ENCODE measurements around the gene ULBP3. TPM values are rescaled to one million over a fixed set of nuclear protein-coding genes. Genes with fewer than 3 reads are reported as not detected.

Gene ULBP3
- total and polyA plus RNA-seq, 2 of the 13 experiments (the other 11 are each of a cell fraction or from before 2014, with no cell fraction given) = 0.42 to 0.48 TPM

- no peak overlapping the region for H3K4me3 ChIP-seq (replicated peaks in 1 of 3; ENCODE audit: insufficient read depth in 1 of 3, low read depth in 2 of 3, low read length in 3 of 3)
- H3K27me3 ChIP-seq (ENCODE audit: control insufficient read depth in 1 of 2, insufficient read depth in 2 of 2, low read length in 2 of 2) = peaks cover 4 to 60% of the 10 kb centered on the region in 2 experiments
- no peaks in the 10 kb centered on the region for H3K9me3 ChIP-seq (ENCODE audit: low read length)
- no peak overlapping the region for H3K27ac ChIP-seq (ENCODE audit: extremely low read length, insufficient read depth, low read length)
- no peak for ATAC-seq
- H3K36me3 ChIP-seq (replicated peaks in 1 of 2; ENCODE audit: control insufficient read depth in 1 of 2, insufficient read depth in 2 of 2, low read length in 2 of 2) = no peaks in the 10 kb centered on the region
- H3K4me1 ChIP-seq (ENCODE audit: insufficient read depth, low read length) = no peaks in the 10 kb centered on the region
- intact Hi-C loops (cut with micrococcal nuclease; ENCODE audit: unreplicated experiment) (no loop called here), in situ Hi-C loops (cut with HindIII; ENCODE audit: extremely low pct_ligation_motif_present, low pct_unique_long_range_greater_than_20kb) (no loop called here)
- no peak for DNase-seq (ENCODE audit: low spot score)
- H3K79me2 ChIP-seq (ENCODE audit: insufficient read depth, low read length) = no peaks in the 10 kb centered on the region
- no peak for FAIRE-seq
- CTCF ChIA-PET (ENCODE audit: low intra/inter-chr PET ratio, low total read pairs) = no interaction called here
- BruUV-seq (replicated peaks) = no TSS peak
- H3K4me2 ChIP-seq (ENCODE audit: low read depth, low read length) = no peak overlapping the region
- no peak overlapping the region for H3K9ac ChIP-seq (ENCODE audit: insufficient read depth, low read depth, low read length)
- H2AFZ ChIP-seq (ENCODE audit: low read length) = no peak overlapping the region
- TF ChIP-seq MTA3 (CRISPR knock-in tag; IDR thresholded peaks at IDR 0.05) (no peak), ZBTB34 (CRISPR knock-in tag; IDR thresholded peaks at IDR 0.05) (no peak), ZNF44 (CRISPR knock-in tag; IDR thresholded peaks at IDR 0.05) (no peak), ZNF543 (CRISPR knock-in tag; IDR thresholded peaks at IDR 0.05) (no peak), SOX13 (IDR thresholded peaks at IDR 0.05) (no peak), SOX13 (CRISPR knock-in tag; conservative IDR thresholded peaks at IDR 0.05 in 1 of 2, IDR thresholded peaks at IDR 0.05 in 1 of 2) (no peak)
- no peaks in the 10 kb centered on the region for H4K20me1 ChIP-seq (ENCODE audit: insufficient read depth, low read length)
- 30% methylated on average over 14 of the region's 14 CpGs for WGBS (ENCODE audit: low lambda C conversion rate)
- POLR2A ChIA-PET = no interaction called here
Observed at GRCh38 chr6:150058231-150058792, 10.6 kb downstream of the ULBP3 start.

- no peaks in the 10 kb centered on the region for H3K36me3 ChIP-seq (replicated peaks in 1 of 2; ENCODE audit: control insufficient read depth in 1 of 2, insufficient read depth in 2 of 2, low read length in 2 of 2)
- no peak overlapping the region for H3K27ac ChIP-seq (ENCODE audit: extremely low read length, insufficient read depth, low read length)
- no peak overlapping the region for H3K4me2 ChIP-seq (ENCODE audit: low read depth, low read length)
- H3K9ac ChIP-seq (ENCODE audit: insufficient read depth, low read depth, low read length) = no peak overlapping the region
- intact Hi-C loops (cut with micrococcal nuclease; ENCODE audit: unreplicated experiment) = no loop called here
- ChIA-PET CTCF (ENCODE audit: low intra/inter-chr PET ratio, low total read pairs) (no interaction called here), POLR2A (no interaction called here)
- no peaks in the 10 kb centered on the region for H4K20me1 ChIP-seq (ENCODE audit: insufficient read depth, low read length)
- in situ Hi-C loops (cut with HindIII; ENCODE audit: extremely low pct_ligation_motif_present, low pct_unique_long_range_greater_than_20kb) = no loop called here
- H3K4me3 ChIP-seq (replicated peaks in 1 of 3; ENCODE audit: insufficient read depth in 1 of 3, low read depth in 2 of 3, low read length in 3 of 3) = no peak overlapping the region
- no peak for TF ChIP-seq ELF4 (CRISPR knock-in tag; IDR thresholded peaks at IDR 0.05; ENCODE audit: borderline replicate concordance)
- no peak for TF ChIP-seq IRX3 (CRISPR knock-in tag; IDR thresholded peaks at IDR 0.05; ENCODE audit: borderline replicate concordance, low read depth)
- no peak for TF ChIP-seq PATZ1 (CRISPR knock-in tag; IDR thresholded peaks at IDR 0.05)
- no peak for TF ChIP-seq ZNF883 (CRISPR knock-in tag; IDR thresholded peaks at IDR 0.05; ENCODE audit: not compliant biosample characterization)
- no peak for TF ChIP-seq KDM3A (CRISPR knock-in tag; IDR thresholded peaks at IDR 0.05; ENCODE audit: low read depth)
- no peak for TF ChIP-seq ZNF296 (CRISPR knock-in tag; conservative IDR thresholded peaks at IDR 0.05)
- no peak for TF ChIP-seq ZNF644 (CRISPR knock-in tag; IDR thresholded peaks at IDR 0.05; ENCODE audit: low read depth)
- TF ChIP-seq ETV5 (CRISPR knock-in tag; IDR thresholded peaks at IDR 0.05; ENCODE audit: borderline replicate concordance) = no peak
- H2AFZ ChIP-seq (ENCODE audit: low read length) = no peak overlapping the region
- no peaks in the 10 kb centered on the region for H3K4me1 ChIP-seq (ENCODE audit: insufficient read depth, low read length)
- WGBS (ENCODE audit: low lambda C conversion rate) = 41% methylated on average over 24 of the region's 29 CpGs
- DNase-seq (ENCODE audit: low spot score) (no peak), ATAC-seq (no peak), FAIRE-seq (no peak)
- no peaks in the 10 kb centered on the region for H3K9me3 ChIP-seq (ENCODE audit: low read length)
- H3K27me3 ChIP-seq (ENCODE audit: control insufficient read depth in 1 of 2, insufficient read depth in 2 of 2, low read length in 2 of 2) = peaks cover 7 to 67% of the 10 kb centered on the region in 2 experiments
- no peaks in the 10 kb centered on the region for H3K79me2 ChIP-seq (ENCODE audit: insufficient read depth, low read length)
- no TSS peak for BruUV-seq (replicated peaks)
Observed at GRCh38 chr6:150057501-150057951, 11.4 kb downstream of the ULBP3 start.
